GM18502 (cell line): ENCODE measurements around the gene MARK2.
A peak's percentile ranks its signal among the peaks of the same experiment; 100 is the strongest.
"Not testable (repeated sequence)": the region's sequence is repeated elsewhere in the genome, so short reads cannot be mapped to it uniquely, and the experiment has no call there.

Source experiments
- ATAC-seq: cut with Tn5 transposase; IDR thresholded peaks from one replicate; pipeline ENCODE4 v1.9.1; 2021; ENCODE audit warnings: mild to moderate bottlenecking; ENCODE audit not compliant: unreplicated experiment, poor library complexity

The MARK2 gene

DNA sequence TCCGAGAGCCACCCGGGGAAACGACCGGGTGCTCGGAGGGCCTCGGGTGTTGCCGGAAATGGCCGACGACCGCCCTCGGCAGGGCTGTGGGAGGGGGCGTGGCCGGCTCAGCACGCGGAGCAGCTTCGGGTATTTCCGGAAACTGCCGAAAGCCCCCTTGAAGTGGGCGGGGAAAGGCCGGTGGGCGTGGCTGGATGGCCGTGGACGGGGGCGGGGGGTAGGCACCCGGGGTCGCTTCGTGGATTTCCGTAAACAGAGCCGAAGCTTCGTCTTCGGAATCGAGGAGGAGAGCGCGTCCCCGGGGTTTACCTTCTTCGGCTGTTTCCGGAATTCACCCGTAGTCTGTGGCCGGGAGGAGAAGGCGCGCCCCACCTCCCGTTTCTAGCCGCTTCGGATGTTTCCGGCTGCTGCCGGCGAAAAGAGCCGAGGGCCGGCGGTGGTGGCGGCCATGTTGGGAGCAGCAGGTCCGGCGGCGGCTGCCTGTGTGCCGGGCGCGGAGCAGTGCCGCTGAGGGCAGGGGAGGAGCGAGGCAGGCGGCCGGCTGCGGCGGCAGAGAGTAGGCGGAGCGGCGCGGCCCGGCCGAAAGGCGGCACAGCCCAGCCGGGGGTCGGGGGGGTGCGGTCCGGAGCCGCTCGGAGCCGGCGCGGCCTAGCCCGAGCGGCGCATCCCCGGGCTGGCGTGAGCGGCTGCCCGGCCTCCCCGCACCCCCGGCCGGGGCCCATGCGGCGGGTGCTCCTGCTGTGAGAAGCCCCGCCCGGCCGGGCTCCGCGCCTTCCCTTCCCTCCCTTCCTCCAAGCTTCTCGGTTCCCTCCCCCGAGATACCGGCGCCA is at the start of gene MARK2:
MARK2 (plus strand) TSS at position 433 of the 830 bp plus-strand sequence; CDS start at position 830, 397 bp downstream.
- peak; percentile 79 for ATAC-seq

DNA sequence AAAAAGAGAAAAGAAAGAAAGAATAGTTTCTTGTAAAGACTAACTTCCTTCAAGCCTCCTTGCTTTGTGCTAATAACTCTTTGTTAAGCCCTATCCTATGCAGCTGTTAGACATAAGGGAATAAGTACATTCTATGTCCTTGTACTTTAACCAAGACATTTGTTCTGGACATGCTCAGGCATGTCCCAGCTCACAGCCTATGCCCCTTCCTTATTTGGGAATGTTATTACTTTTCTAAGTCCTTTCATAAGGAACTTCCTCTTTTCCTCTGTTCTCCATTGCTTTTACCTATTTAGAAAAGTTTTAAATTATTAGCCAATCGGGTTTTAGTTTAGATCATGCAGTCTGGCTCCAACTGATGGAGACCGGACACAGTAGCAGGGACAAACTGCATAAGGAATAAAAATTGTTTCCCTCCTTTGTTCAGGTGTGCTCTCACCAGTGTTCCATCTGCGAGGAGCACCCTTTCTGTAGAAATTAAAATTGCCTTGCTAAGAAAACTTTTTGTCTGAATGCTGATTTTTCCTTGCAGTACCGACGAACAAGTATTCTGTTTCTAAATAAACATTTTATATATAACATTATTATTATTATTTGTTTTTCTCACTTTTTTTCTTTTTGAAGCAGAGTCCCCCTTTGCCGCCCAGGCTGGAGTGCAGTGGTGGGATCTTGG is 47.3 kb upstream of the MARK2 start:
- ATAC-seq: no peak

DNA sequence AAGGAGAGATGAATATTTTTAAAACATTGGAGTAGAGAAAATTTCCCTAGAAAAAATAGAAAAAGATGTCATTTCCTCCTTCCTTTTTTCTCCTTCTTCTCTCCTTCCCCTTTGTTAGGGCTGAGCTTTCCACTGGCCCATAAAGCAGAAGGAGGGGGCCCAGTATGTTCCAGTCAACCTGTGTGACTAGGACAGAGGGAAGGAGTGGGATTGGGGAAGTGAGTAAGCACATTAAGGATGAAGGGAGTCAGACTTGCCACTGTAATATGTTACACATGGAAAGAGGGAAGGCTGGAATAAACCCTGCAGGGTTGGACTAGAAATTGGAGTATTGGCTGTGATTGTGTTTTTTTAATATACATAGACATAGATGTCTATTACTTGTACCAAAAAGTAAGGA is 45.7 kb upstream of the MARK2 start:
- ATAC-seq: no peak

DNA sequence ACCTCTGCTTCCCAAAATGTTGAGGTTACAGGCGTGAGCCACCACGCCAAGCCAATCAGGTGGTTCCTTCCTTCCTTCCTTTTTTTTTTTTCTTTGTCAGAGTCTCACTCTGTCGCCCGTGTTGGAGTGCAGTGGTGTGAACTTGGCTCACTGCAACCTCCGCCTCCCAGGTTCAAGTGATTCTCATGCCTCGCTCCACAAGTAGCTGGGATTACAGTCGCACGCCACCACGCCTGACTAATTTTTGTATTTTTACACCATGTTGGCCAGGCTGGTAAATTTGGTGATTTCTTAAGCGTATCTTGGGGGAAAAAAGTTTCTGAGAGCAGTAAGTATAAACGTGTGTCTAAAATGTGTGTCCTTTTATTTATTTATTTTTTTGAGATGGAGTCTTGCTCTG is 43.8 kb upstream of the MARK2 start:
- ATAC-seq: no peak

DNA sequence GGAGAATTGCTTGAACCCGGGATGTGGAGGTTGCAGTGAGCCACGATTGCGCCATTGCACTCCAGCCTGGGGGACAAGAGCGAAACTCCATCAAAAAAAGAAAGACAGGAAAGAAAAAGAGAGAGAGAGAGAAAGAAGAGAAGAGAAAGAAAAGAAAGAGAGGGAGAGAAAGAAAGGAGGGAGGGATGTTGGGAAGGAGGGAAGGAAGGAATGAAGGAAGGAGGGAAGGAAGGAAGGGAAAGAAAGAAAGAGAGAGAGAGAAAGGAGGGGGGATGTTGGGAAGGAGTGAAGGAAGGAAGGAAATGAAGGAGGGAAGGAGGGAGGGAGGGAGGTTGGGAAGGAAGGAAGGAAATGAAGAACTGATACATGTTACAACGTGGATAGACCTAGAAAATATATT is 38.0 kb upstream of the MARK2 start:
- no peak for ATAC-seq

DNA sequence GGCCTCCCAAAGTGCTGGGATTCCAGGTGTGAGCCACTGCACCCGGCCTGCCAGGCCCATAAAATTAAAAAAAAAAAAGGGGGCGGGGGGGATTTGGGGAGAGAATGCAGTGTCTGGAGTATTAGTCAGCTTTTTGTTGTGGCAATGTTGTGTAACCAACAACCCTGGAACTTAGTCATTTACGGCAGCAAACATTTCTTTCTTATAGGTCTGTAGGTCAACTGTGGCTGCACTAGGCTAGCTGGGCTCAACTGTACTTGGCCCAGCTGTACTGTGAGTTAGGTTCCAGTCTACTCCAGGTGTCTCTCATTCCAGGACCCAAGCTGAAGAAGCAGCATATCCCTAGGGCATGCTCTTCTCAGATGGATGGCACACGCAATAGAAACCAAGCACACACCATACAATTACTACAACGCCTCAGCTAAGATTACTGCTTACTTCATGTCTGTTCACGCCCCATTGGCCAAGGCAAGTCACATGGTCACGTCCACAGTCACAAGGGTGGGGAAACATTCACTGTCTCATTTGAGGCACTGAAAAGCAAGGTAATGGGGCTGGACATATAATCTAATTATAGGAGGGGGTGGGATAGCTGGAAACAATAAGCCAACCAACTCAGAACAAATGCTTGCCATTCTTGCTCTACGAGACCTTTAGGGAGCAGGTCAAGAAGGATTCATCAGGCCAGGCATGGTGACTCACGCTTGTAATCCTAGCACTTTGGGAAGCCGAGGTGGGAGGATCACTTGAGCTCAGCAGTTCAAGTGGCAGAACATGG is 36.1 kb upstream of the MARK2 start:
- ATAC-seq: no peak

DNA sequence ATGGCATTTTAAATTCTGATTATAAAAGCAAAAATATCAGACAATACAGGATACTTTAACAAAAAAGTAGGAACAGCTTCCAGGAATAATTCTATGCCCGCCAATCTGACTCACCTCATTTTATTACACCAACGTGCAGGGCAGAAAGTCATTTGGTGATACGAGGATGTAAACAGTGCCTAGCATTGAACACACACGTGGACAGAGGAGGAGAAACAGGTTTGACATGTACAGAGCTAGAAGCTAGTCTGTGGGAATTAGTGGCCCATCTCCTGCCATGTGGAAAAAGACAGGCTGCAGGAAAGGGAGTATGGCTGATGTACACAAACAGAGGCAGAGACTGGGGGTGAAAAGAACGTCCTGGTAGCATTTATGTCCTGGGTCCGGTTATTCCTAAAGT is 34.7 kb upstream of the MARK2 start:
- no peak for ATAC-seq

DNA sequence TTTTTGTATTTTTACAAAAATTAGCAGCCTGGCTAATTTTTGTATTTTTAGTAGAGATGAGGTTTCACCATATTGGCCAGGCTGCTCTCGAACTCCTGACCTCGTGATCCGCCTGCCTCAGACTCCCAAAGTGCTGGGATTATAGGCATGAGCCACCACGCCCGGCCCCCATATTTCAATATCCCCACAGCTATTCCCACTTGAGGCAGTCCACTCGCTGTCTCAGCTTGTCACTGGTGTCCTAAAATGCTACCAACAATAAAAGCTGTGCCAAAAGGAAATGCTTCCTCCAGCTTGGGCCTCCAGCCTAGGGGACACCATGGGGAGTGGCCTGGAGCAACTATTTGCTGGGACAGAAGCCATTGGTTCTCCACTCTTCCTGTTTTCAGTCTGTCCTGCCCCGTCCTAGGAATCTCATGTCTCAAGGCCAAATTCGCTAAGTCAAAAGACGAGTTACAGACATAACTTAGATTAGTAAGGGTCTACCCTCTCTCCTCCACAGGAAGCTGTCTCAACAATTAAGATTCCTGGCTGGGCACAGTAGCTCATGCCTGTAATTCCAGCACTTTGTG is 33.0 kb upstream of the MARK2 start:
- no peak for ATAC-seq

DNA sequence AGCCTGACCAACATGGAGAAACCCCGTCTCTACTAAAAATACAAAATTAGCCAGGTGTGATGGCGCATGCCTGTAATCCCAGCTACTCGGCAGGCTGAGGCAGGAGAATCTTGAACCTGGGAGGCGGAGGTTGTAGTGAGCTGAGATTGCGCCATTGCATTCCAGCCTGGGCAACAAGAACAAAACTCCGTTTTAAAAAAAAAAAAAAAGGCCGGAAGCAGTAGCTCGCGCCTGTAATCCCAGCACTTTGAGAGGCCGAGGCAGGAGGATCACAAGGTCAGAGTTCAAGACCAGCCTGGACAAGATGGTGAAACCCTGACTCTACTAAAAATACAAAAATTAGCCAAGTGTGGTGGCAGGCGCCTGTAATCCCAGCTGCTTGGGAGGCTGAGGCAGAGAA is 28.5 kb upstream of the MARK2 start:
- ATAC-seq: not testable (repeated sequence)

DNA sequence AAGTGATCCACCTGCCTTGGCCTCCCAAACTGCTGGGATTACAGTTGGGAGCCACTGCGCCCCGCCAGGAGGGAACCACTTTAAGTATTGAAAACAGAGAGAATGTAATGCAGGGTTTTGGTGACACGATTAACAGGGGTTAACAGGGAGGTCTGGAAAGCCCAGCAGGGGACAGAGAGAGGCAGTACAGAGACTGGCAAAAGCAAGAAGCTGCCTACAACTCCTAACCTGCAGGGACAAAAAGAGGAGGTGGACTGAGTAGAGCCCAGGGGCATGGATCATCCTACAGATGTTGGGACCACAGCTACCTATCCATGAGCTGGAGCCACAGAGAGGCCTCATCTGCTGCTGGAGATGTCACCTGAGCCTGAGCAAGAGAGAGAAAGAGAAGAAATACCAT is 27.4 kb upstream of the MARK2 start:
- ATAC-seq: no peak

DNA sequence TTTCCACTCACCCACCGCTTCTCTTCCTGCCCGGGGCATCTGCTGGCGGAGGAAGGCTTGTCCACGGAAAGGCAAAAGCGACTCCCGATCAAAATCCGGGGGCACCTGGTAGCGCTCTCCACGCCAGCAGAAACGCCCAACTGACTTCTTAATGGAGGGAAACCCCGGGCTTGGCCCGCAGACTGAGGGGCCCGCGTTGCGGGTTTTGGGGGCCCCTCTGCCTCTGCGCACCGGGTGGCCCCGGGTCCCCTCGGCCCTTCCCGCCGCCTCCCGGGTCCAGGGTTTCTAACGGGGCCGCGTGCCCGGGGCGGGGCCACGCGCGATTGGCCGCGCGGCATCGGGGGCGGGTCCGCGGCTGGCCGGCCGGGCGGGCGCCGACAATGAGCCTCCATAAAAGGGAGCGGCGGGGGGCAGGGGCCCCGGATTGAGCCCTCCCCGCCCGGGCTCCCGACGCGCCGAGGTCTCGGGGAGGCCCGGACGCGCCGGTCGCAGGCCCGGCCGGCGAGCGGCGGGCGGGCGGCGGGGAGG is 25.8 kb upstream of the MARK2 start, which contains the start of gene SPINDOC:
SPINDOC (plus strand) TSS at position 422 of the 528 bp plus-strand sequence. CDS start 231 bp downstream, outside the sequence.
- peak; percentile 81 for ATAC-seq

DNA sequence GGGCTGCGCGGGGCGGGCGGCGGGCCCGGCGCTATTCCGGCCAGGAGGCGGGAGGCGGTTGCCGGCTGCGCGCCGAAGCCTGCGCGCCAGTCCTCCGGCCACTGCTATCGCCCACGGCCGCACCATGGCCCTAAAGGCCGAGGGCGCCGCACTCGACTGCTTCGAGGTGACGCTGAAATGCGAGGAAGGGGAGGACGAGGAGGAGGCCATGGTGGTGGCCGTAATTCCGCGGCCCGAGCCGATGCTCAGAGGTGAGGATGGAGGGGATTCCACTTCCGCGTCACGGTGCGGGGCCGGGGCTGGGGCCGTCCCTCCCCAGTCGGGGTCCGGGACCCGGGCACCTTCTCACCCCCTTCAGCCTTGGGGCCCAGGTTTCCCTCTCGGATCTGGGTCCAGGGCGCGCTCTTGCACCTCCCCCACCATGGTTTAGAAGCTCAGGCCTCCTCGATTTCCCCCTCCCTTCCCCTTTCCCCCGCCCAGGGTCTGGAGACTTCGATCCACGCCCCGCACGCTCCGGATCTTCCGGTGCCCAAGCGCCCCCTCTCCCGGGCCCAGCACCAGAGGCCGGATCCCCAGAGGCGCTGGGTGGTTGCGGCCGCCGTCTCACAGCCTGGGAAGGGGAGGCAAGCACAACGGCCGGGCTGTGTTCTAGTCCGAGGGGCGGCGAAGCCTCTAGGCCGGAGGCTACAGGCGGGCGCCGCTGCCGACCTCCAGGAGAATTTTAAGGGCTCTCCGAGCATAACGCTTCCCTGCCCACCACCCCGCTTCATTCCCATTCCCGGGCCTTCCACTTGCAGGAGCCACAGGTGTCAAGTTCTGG is 25.1 kb upstream of the MARK2 start:
- peak; percentile 51 for ATAC-seq

DNA sequence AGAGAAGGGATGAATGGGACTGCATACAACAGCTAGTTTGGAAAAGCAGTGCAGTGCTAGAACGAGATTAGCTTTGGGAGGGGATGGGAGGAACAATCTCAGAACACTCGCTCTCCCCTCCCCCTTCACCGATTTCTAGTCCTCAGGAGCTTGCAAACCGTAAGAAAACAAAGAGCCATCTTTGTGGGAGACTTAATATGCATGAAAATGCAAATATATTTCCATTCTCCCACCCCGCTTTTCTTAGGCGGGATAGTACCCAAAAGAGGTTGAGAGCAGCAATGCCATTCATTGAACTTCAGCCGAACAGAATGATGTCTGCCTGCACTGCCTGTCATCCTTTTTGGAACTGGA is 24.6 kb upstream of the MARK2 start:
- ATAC-seq: no peak

DNA sequence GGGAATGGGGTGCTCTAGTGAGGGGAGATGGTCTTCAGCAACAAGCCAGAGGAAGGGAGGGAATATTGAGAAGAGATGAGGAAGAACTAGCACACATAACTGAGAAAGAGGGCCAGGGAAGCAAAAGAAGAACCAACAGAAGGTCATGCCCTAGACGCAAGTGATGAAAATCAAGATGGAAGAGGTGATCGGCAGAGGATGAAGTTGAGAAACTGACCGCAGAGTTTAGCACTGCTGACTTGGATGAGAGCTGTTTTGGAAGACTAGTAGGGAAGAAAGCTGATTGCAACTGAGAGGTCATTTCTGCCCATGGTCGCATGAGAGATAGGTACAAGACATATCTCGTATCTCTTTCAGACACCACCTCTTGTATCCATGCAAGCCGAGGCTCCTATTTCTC is 22.7 kb upstream of the MARK2 start:
- ATAC-seq: no peak

DNA sequence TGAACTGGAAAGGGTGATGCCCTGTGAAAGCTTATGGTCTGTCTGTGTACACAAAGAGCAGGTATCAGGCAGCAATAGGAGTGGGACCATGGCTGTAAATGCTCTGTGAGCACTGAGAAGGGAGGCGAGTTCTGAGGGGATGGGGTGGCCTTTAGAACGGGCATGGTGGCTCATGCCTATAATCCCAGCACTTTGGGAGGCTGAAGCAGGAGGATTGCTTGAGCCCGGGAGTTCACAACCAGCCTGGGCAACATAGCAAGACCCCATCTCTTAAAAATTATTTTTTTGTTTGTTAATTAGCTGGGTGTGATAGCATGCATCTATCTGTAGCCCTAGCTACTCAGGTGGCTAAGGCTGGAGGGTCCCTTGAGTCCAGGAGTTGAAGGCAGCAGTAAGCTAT is 22.2 kb upstream of the MARK2 start:
- no peak for ATAC-seq

DNA sequence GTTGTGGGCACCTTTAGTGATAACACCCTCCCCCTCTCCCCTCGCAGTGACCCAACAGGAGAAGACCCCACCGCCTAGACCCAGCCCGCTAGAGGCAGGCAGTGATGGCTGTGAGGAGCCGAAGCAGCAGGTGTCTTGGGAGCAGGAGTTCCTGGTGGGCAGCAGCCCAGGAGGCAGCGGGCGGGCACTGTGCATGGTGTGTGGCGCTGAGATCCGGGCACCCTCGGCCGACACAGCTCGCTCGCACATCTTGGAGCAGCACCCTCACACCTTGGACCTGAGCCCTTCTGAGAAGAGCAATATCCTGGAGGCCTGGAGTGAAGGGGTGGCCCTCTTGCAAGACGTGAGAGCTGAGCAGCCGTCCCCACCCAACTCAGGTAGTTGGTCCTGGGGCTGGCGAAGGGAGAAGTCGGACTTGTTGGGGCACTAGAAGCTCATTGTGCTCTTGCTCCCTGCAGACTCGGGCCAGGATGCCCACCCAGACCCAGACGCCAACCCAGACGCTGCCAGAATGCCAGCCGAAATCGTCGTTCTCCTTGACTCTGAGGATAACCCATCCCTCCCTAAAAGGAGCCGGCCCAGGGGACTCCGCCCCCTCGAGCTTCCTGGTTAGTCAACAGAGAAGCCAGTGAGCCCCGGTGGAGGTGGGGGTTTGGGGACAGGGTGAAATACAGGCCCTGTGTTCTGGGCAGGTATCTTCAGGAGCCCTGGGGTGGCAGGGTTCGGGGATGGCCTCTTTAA is 21.0 kb upstream of the MARK2 start:
- no peak for ATAC-seq

DNA sequence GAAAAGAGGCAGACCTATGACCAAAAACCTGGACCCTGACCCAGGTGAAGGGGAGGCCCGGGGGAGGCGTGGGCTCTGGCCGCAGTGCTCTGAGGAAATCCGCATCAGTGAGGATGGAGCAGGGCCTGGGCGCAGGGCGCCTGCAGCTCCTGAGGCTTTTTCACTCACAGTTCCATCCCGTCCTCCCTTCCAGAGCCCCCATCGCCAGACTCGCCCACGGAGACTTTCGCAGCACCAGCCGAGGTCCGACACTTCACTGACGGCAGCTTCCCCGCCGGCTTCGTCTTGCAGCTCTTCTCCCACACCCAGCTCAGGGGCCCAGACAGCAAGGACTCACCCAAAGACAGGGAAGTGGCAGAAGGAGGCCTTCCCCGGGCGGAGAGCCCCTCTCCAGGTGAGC is 20.3 kb upstream of the MARK2 start:
- no peak for ATAC-seq

DNA sequence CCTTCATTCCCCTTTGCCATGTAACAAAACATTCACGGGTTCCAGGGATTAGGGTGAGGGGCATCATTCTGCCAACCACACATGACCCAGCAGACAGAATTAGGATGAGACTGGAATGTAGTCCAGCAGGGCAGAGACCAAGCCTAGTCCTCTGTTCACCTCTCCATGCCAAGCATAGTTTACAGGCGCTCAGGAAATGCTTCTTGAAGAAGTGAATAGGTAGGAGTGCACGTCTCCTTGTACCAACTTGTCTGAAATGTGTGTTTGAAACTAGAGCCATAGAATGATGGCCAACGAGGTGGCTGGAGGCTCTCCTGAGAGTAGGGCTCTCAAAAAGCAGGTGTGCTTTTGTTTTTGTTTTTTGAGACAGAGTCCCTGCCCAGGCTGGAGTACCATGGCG is 17.5 kb upstream of the MARK2 start:
- ATAC-seq: no peak
